Measurements from ENCODE around the gene GAS7.

- TF ChIP-seq CTCF (IDR thresholded peaks at IDR 0.05; ENCODE audit: poor library complexity): no peak
- TF ChIP-seq EZH2 (IDR thresholded peaks at IDR 0.05; ENCODE audit: borderline replicate concordance): no peak
Observed at GRCh38 chr17:9917801-9918200, 280.6 kb downstream of the GAS7 start.
